NCI-H187 treated with DMSO at 0.1 percent for 48 hours (cell line): ENCODE measurements around the gene NLGN2.

Source experiments
- DNase-seq: peaks from one replicate; lab custom pipeline; 2025; lab: John Stamatoyannopoulos, UW

Gene NLGN2

DNA sequence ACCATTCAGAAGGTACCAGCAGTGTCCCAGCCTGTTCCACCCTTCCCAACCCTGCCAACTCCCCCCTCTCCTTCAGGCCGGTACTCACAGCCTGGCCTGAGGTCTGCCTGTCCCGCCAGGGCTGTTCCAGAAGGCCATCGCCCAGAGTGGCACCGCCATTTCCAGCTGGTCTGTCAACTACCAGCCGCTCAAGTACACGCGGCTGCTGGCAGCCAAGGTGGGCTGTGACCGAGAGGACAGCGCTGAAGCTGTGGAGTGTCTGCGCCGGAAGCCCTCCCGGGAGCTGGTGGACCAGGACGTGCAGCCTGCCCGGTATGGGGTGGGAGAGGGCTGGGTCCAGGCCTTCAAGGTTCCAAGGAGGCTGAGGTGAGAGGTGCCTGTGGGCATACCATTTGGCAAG, 7.2 kb downstream of the NLGN2 start:
- no peak for DNase-seq

DNA sequence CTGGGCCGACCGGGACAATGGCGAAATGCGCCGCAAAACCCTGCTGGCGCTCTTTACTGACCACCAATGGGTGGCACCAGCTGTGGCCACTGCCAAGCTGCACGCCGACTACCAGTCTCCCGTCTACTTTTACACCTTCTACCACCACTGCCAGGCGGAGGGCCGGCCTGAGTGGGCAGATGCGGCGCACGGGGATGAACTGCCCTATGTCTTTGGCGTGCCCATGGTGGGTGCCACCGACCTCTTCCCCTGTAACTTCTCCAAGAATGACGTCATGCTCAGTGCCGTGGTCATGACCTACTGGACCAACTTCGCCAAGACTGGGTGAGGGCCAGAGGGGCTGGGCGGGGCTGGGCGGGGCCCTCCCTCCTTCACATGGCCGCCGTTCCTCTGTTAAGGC, 8.1 kb downstream of the NLGN2 start:
- no peak for DNase-seq

DNA sequence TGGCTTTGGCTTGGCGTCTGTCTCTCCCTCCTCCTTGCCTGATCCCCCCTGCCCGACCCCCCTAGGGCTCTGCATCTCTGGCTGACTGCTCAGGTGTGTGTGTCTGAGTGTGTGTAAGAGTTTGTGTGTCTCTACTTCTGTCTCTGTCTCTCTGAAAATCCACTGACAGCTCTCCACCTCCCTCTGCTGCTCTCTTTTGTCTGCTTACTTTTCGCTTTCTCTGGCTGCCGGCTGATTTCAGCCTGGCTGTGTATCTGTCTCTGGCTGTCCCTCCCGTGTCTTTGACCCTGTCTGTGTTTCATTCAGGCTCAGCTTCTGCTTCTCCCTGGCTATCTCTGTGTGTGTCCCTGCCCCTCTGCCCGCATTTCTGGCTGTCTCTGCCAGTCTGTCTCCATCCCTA, 8.7 kb downstream of the NLGN2 start:
- no peak for DNase-seq

DNA sequence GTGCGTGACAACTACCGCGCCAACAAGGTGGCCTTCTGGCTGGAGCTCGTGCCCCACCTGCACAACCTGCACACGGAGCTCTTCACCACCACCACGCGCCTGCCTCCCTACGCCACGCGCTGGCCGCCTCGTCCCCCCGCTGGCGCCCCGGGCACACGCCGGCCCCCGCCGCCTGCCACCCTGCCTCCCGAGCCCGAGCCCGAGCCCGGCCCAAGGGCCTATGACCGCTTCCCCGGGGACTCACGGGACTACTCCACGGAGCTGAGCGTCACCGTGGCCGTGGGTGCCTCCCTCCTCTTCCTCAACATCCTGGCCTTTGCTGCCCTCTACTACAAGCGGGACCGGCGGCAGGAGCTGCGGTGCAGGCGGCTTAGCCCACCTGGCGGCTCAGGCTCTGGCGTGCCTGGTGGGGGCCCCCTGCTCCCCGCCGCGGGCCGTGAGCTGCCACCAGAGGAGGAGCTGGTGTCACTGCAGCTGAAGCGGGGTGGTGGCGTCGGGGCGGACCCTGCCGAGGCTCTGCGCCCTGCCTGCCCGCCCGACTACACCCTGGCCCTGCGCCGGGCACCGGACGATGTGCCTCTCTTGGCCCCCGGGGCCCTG, 9.5 kb downstream of the NLGN2 start:
- no peak for DNase-seq

DNA sequence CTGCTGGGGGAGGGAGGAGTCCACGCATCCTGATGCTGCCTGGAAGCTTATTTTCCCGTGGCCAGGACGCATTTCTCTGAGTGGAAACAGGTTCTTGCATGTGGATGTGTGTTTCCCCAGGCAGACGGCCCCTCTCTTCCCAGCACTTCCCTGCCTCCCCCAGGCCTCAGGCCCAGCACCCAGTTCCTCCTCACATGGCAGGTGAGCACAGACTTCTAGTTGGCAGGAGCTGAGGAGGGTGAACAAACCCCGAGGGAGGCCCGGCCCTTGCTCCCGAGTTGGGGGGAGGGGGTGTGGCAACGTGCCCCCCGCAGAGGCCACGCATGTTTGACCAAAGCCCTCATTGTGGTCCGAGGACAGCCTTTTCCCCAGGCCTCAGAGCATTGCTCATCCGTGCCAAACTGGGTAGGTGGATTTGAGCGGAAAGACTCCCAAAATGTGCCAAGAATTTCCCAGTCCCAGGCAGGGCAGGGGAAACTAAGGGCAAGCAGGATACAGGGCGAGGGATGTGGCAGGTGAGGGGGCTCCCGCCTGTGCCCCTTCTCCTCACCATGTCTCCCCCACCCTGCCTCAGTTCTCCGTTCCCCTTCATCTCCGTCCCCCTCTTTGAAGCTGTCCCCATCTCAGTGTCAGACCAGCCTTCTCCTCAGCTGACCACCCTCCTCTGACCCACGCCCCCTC, 11.0 kb downstream of the NLGN2 start:
- no peak for DNase-seq

DNA sequence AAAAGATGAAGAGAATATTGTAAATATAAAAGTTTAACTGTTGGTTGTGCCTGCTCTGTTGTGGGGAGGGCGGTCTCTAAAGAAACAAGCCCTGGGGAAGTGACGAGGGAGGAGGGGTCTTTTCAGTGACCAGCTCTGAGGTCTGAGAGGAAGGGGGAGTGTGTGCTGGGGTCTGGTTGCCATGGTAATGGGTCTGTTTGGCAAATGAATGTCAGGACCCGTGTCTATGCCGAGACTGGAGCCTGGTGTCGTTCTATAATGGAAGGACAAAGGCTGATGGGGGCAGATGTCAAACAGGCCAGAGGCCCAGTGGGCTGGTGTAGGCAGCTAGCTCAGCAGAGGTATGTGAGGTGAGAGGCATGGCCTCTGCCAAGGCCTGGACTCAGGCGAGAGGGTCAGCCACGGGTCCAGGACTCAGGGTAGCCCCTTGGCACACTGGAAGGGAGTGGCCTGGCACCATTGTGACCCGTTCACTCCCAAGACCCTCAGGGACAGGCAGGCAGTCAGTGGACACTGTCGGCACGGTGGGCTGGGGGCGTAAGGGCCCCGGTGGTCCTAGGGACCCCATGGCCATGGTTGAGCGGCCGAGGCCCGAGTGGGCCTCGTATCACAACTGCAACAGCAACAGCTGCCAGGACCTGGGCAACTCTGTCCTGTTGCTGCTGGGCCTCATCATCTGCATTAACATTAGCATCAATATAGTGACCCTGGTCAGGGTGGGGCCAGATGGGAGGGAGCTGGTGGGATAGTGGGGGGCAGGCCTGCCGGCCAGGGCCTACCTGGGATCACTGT, 12.4 kb downstream of the NLGN2 start, which contains the start of gene SPEM1:
Gene SPEM1, plus strand, starts transcription at position 506 of the 792 bp plus-strand sequence. Its CDS starts 61 bp downstream, at position 567.
- DNase-seq: no peak

DNA sequence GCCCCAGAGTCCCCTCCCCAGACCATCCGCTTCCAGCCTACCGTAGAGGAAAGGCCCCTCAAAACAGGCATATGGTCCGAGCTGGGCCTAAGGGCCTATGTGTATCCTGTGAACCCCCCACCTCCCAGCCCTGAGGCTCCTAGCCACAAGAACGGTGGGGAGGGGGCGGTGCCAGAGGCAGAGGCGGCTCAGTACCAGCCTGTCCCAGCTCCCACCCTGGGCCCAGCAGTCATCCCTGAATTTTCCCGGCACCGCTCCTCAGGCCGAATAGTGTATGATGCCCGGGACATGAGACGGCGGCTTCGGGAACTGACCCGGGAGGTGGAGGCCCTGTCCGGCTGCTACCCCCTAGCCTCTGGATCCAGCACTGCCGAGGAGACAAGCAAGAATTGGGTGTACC, 13.5 kb downstream of the NLGN2 start:
- DNase-seq: no peak

DNA sequence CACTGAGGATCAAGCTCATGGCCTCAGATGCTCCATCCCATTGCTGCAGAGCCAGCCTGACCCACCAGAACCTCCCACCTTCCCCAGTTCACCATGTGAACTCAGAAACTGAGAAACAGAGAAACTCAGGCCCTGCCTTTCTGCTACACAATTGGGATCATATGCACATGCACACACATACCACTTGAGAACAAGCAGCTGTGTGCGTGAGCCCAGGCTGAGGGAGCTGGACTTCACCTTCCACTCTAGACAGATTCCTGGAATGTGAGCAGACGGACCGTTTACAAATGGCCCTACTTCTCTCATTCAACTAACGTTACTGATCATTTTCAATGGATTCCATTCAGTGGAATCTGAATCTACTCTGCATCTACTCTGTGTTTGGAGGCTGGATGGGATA, 16.0 kb downstream of the NLGN2 start:
- DNase-seq: no peak

DNA sequence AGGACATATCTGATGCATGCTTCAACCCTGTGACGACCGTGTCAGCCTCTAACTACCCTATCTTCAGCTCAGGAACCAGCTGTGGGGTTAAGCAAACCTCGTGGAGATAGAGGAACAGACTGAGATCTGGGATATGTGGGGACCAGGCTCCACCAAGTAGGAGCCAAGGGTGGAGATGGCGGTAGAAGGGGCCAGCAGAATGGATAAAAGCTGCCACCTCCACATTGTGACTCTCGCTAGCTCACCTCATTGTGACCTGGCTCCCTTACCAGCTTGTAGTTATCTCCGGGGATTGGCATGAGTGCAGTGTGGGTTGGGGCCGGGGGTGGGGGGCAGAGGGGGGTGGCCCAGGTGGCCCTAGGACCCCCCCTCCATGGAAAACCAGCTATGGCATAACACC, 17.7 kb downstream of the NLGN2 start, which contains the start of gene SPEM2:
Gene SPEM2, plus strand, starts transcription at position 301 of the 400 bp plus-strand sequence. Its CDS starts 73 bp downstream, at position 374.
- no peak for DNase-seq

DNA sequence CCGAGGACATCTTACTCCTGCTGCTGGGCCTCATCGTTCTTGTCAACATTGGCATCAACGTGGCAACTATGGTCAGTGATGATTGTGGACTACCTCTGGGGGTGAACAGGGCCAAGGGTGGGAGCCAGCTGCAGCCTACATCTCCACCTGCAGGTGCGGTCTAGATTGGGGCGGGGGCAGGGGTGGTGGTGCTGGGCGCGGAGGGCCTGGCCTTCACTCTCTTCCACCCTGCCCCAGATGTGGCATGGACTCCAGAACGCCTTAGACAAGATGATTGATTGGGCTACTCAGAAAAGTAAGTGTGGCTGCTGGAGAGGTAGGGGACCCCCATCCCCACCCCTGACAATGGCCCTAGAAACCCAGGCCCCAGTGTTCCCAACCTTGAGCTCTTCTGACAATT, 18.1 kb downstream of the NLGN2 start:
- no peak for DNase-seq

DNA sequence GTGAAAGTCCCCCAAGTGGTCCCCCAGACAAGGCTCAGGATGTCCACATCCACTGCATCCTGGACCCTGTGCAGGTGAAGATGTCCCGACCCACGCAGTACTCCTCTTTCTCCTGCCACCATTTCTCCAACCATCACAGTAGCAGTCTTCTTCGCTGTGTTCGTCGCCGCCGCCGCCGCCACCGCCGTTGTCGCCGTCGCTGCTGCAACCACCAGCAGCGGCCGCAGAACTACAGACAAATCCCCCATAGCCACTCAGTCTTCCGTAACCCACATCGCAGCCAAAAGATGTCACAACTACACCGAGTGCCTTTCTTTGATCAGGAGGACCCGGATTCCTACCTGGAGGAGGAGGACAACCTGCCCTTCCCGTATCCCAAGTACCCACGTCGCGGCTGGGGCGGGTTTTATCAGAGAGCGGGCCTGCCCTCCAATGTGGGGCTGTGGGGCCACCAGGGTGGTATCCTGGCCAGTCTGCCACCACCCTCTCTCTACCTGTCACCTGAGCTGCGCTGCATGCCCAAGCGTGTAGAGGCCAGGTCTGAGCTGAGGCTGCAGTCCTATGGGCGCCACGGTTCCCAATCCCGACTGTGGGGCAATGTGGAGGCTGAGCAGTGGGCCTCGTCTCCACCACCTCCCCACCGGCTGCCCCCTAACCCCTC, 18.7 kb downstream of the NLGN2 start:
- DNase-seq: no peak

DNA sequence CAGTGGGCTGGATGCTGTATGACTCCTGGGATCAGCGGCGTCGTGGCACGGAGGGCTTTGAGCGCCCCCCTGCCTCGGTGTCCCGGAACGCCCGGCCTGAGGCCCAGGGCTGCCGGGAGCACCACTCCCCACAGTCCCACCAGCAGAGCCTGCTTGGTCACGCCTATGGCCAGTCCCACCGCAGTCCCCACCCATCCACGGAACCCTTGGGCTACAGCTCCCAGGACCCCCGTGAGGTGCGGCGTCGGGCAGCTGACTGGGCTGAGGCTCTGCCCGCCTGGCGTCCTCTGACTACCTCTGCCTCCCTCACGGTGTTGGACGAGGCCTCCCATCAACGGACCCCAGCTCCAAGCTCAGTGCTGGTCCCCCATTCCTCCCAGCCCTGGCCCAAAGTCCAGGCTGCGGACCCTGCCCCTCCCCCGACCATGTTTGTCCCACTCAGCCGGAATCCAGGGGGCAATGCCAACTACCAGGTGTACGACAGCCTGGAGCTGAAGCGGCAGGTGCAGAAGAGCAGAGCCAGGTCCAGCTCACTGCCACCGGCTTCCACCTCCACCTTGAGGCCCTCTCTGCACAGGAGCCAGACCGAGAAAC, 19.3 kb downstream of the NLGN2 start:
- no peak for DNase-seq

DNA sequence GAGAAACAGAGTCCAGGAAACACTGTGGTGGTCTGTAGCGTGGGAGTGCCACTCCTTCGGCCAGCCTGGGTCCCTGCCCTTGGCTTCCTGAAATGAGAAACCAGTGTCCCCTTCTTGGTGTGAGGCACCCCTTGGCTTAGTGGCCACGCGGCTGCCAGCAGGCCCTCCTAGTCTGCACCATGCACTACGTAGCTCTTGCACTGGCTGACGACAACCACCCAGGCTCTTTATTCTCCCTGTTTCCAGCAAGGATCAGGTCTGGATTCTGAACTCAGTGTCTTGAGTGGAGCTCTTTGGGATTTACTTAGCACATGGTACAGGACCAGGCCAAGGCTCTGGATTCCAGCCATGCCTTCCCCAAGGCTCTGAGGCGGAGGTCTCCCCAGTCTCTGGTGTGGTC, 19.9 kb downstream of the NLGN2 start:
- DNase-seq: no peak

DNA sequence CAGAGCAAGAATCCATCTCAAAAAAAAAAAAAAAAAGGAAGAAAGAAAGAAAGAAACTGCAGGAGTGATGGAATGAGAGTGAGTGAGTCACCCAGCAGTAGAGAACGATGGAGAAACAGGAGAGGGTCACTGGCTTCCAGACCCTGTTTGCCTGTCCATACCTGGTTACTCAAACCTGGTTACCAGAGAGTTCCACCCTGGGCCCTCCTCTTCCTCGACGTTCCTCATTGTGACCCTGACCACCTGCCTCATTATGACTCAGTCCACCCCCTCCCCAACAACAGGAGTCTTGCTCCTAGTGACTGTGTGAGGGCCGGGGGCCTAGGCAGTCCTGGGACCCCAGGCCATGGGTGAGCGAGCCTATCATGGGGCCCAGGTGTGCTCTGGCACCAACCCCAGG, 20.9 kb downstream of the NLGN2 start, which contains the start of gene SPEM3:
Gene SPEM3, plus strand, starts transcription at position 301 of the 400 bp plus-strand sequence. Its CDS starts 46 bp downstream, at position 347.
- DNase-seq: no peak

DNA sequence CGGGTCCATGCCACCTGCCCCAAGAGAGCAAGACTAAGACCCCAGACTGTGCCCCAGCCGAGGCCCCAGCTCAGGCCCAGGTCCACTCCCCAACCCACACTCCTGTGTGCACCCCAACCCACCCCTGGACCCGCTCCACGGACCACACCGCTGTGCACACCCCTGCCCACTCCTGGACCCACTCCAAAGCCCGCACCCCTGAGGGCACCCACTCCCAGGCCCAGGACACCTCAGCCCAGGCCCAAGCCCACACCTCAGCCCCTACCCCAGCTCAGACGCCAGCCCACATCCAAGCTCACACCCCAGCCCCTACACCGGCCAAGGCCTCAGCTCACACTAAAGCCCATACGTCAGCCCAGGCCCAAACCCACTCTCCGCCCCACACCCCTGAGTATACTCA, 22.1 kb downstream of the NLGN2 start:
- no peak for DNase-seq

DNA sequence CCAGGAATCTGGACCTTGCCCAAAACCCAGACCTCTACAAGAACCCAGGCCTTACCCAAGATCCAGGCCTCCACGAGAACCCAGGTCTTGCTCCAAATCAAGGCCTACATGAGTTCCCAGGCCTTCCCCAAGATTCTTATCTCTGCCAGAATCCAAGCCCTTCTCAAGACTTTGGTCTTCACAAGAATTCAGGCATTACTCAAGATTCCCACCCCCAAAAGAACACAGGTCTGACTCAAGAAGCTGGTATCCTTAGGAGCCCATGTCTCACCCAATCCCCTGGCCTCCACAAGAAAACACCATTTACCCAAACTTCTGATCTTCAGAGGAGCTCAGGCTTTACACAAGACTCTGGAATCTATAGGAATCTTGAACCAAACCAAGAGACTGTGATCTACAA, 23.6 kb downstream of the NLGN2 start:
- DNase-seq: no peak

DNA sequence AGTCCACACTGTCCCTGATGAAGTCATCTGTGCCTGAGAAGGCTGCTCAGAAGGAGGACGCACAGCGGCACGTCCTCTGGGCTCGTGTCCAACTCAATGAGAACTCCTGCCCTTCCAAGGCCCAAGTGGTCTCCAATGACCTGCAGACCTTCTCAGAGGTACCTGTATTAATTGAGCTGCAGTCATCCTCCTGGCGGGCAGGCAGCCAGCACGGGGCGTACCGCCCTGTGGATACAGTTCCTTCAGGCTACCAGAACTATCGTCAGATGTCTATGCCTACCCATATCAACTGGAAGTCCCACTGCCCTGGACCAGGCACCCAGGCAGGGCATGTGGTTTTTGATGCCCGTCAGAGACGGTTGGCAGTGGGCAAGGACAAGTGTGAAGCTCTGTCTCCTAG, 24.7 kb downstream of the NLGN2 start:
- DNase-seq: no peak

DNA sequence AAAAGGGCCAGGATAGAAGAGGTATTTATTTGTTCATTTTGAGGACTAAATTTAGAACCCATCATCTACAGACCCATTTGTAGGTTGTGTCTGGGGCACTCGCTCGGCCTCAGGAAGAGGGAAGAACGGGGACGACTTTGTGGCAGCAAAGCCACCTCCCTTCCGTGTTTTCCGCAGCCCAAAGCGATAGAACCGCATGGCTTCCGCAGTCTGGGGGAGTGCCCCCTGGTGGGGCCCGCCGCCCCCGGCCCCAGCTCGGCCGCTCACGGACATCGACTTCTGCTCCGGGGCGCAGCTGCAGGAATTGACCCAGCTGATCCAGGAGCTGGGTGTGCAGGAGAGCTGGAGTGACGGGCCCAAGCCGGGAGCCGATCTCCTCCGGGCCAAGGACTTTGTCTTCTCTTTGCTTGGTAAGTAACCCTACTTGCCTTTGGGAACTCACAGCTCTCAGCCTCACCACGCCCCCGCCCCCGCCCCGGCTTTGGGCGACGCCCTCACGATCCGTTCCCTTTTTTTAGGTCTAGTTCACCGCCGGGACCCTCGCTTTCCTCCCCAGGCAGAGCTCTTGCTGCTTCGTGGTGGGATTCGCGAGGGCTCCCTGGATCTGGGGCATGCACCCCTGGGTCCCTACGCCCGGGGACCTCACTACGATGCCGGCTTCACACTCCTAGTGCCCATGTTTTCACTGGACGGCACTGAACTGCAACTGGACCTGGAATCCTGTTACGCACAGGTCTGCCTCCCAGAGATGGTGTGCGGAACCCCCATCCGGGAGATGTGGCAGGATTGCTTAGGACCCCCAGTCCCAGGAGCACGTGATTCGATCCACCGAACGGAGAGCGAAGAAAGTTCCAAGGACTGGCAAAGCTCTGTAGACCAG, 28.3 kb downstream of the NLGN2 start:
- no peak for DNase-seq

DNA sequence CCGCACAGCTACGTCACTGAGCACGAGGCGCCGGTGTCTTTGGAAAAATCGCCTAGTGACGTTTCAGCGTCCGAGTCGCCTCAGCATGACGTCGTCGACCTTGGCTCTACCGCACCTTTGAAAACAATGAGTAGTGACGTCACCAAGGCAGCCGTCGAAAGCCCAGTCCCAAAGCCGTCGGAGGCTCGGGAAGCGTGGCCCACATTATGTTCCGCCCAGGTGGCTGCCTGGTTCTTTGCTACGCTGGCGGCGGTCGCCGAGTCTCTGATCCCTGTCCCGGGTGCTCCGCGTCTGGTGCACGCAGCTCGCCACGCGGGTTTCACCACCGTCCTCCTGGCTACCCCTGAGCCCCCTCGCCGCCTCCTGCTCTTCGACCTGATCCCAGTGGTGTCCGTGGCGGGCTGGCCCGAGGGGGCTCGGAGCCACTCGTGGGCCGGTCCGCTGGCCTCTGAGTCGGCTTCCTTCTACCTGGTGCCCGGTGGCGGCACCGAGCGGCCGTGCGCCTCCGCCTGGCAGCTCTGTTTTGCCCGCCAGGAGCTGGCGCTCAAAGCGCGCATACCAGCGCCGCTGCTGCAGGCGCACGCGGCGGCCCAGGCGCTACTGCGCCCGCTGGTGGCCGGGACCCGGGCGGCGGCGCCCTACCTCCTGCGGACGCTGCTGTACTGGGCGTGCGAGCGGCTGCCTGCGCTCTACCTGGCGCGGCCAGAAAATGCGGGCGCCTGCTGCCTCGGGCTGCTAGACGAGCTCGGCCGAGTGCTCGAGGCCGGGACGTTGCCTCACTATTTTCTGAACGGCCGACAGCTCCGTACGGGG, 29.1 kb downstream of the NLGN2 start:
- DNase-seq: no peak

DNA sequence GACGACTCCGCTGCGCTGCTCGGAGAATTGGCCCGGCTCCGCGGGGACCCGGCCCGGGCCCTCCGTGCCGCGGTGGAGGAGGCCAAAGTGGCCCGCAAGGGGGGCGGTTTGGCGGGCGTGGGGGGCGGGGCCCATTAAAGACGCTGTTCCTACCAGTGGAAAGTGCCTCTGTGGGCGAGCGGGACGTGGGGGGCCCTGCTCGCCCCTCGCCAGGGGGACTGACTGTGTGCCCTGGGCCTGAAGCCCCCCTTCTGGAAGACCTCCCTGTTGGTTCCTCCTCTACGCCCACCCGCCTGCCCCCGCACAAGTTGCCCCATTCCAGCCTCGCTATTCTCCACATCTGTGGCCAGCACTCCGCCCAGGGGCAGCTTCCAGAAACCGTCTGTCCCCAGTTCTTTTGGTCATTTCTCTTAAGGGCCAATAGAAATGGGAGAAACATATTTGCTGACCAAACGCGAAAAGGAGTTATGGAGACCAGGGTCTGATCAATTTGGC, 29.8 kb downstream of the NLGN2 start:
- DNase-seq: no peak
